ENCODE results near the gene IL33.

The IL33 gene

DNA sequence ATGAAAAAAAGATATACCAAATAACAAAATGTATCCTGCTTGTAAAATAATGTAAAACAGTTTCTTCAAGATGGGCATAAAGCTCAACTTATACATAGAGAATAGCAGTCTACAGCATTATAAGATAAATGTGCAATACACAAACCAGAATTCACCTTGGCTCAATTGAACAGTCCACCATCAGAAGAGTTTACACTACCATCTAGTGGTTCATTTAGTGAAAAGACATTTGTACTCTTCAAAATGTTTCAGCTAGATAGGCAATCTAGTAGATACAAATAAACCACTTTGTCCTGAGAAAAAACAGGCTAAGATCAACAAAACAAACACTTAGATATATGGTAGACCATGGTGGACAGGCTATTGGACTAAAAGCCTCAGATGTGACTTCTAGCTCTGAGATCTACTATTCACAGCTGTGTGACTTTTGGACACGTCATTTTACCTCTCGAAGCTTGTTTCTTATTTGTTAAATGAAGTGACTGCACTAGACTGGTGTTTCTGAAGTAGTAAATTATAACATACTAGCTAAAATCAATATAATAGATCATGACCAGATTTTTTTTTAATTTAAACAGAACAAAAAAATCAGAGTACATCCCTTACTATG lies 90.5 kb downstream of the IL33 start:
- no peak for DNase-seq
